T1000 (cell line): Measurements from ENCODE around the gene LMBR1.
"Not testable (repeated sequence)": the region's sequence is repeated elsewhere in the genome, so short reads cannot be mapped to it uniquely, and the experiment has no call there.

Source experiments
- DNase-seq: peaks from one replicate; lab custom pipeline; 2025; ENCODE audit warnings: mixed read lengths; lab: John Stamatoyannopoulos, UW

The LMBR1 gene

DNA sequence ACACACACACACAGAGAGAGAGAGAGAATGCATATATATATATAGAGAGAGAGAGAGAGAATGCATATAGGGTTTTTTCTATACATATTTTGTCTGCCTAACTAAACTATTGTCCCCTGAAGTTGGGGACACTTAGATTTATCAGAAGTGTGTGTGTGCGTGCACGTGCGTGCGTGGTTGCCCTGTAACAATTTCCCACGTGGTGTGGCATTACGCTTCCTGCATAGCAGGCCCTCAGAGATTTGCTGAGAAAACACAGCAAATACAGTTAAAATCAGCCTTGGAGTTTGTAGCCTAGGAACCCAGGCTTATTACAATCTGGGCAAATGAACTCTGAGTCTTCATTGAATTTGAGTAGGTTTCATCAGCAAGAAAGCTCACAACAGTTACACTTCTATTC lies 237.7 kb downstream of the LMBR1 start:
- no peak for DNase-seq

DNA sequence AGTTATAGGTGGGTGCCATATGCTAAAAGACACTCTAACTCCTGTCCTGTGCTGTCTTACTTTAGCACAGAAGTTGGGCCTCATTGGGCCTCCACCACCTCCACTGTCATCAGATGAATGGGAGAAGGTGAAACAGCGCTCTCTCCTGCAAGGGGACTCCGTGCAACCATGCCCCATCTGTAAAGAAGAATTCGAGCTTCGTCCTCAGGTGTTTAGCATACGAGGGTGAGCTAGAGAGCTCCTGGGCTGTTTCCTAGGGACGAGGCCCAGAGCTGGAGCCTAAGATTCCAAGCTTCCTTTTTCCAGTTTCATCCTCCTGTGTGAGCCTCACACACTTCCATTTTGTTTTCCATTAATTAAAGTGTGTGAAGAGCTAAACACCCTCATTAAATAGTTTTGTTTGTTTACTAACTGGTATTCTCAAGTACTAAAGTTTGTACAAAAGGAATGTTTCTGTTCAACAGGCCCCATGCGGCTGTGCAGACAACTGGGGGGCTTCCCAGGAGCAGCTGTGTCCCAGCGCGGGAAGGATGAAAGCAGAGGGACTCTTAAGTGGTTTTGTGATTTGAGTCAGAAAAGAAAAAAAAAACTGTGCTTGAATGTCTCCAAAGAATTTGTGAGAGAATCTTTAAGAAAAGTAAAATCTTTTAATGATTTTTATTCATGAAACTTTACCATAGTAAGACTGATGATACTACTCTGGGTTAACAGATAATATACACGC lies 238.3 kb downstream of the LMBR1 start:
- no peak for DNase-seq

DNA sequence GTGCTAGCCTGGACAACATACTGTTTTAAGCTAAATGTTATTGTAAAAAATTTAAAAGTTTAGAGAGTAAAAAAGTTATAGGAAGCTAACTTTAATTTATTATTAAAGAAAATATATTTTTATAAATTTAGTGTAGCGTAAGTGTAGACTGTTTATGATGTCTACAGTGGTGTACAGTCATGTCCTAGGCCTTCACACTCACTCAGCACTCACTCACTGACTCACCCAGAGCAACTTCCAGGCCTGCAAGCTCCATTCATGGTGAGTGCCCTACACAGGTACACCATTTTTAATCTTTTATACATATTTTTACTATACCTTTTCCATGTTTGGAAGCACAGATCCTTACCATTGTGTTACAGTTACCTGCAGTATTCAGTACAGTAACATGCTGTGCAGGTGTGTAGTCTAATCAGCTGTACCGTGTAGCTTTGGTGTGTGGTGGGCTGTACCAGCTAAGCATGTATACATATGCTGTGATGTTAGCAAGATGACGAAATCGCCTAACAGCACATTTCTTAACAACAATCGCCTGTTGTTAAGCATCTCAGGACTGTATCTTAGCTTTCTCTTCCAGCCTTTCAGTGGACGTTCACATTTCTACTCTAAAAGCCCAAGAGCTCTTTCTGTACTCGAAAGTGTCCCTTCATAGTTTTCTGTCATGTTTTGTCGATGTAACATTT lies 240.0 kb downstream of the LMBR1 start:
- no peak for DNase-seq

DNA sequence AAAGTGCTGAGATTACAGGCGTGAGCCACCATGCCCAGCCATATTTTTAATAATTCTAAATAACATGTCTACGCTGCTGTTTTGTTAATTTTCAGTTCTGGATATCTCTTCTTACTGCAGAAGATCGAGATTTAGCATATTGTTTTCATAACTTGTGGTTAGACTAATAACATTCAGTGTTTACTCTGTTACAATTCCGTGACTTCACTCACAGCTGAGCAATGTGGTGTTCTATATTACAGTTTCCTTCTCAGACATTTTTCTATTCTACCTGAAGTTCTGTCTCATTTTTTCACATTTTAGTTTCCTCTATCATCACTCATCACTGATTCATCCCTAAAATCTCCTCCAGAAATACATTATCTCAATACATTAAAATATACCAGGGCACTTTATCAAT lies 241.5 kb downstream of the LMBR1 start:
- no peak for DNase-seq

DNA sequence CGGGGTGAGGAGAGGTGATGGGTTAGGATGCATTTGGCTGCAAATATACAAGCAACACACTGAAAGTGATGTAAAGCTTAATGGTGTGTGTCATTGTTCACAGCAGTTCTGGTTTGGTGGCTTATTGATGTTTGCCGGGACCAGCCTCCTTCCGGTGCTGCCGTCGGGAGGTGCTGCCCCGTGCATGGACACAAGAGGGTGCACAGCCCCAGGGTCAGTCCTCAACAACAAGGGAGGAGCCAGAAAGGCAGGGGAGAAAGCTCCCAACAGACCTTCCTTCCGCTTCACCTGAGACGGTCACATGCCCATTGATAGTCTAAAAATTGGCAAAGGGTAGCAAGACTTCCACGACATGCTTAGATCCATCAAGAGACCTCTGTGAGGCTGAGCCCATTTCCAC lies 242.9 kb downstream of the LMBR1 start:
- DNase-seq, result no peak

DNA sequence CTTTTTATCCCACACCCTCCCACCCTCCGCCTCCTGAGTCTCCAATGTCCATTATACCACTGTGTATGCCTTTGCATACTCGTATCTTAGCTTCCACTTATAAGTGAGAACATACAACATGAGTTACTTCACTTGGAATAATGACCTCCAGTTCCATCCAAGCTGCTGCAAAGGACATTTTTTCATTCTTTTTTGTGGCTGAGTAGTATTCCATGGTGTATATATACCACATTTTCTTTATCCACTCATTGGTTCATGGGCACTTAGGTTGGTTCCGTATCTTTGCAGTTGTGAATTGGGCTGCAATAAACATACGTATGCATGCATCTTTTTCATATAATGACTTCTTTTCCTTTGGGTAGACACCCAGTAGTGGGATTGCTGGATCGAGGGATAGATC lies 245.7 kb downstream of the LMBR1 start:
- DNase-seq, result not testable (repeated sequence)

DNA sequence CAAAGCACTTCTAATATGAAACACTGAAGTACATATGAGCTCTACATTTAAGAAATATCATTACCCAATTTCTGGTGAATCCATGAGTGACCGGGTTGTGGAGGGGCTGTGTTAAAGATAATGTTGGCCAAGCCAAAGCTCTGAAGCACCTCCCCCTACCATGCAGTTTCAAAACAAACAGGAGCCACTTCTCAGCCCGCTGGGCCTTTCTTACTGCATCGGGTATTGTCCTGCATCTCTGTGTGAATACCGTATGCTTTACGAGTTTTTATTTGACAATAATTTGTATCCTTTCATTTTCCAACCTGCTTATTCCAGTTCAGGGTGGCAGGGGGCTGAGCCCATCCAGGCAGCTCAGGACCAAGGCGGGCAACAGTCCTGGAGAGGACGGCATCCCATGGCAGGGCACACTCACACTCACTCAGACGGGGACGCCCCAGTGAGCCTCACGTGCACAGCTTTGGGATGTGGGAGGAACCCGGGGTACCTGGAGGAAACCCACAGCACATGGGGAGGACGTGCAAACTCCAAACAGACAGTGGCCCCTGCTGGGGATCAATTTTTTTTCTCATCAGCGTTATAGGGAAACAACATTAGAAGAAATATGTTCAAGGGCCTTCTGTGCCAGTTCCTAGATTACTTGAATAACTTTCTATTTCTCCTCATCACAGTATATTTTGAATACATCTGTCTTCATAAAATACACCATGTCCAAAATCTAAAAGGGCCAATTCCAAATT lies 250.5 kb downstream of the LMBR1 start:
- no peak for DNase-seq

DNA sequence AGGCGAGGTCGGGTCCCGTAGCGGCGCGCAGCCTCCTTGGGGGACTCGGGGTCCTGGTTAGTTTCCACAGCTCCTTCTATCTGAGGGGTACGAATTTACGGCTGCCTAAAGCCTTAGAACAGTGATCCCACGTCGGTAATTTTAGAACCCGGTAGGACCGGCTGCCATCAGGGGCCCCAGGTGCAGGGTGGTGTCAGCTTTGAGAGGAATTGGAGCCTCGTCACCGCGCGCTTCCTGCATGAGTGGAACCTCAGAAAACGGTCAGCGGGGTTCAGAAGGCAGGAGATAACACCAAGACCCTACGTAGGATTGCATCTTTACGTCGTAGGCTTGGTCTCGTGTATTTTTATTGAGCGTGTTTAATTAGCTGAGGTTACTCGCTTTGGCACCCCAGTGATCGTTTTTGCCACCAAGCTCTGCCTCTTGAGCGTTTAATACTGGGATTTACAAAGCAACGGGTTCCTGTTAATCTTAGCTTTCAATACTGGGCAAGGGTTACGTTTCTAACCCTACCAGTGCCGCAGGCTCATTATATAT lies 252.0 kb downstream of the LMBR1 start:
- DNase-seq, result no peak

DNA sequence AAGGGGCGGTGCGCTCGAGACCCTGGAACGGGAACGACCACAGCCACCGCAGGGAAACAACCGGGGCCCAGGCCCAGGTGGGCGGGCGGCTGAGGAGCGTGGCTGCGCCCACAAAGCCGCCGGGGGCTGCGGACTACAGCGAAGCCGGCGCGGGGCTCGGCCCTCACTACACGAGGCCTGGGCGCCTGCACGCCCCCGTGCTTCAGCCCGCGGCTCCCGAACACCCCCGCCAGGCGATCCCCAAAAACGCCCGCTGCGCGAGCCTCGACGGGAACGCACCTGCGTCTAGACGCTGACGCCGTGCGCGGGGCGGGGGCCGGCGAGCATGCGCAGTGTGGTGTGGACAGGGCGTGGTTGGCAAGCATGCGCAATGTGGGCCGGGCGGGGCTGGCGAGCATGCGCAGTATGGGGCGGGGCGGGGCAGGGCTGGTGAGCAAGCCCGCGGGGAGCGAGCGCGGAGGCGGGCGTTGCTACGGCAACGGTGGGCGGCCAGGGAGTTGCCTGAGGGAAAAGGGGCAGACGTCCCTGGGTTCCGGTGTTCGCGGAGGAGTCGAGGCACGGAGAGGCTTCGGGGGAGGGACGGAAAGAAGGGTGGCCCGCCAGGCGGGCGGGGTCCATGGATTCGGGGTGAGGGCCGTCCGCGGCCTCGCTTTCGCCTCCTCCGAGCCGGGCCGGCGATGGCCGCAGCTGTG lies 252.6 kb downstream of the LMBR1 start, which contains the start of gene RNF32:
RNF32 (plus strand) TSS at position 518 of the 692 bp plus-strand sequence. CDS start 3,104 bp downstream, outside the sequence.
- peak; percentile 90 for DNase-seq

DNA sequence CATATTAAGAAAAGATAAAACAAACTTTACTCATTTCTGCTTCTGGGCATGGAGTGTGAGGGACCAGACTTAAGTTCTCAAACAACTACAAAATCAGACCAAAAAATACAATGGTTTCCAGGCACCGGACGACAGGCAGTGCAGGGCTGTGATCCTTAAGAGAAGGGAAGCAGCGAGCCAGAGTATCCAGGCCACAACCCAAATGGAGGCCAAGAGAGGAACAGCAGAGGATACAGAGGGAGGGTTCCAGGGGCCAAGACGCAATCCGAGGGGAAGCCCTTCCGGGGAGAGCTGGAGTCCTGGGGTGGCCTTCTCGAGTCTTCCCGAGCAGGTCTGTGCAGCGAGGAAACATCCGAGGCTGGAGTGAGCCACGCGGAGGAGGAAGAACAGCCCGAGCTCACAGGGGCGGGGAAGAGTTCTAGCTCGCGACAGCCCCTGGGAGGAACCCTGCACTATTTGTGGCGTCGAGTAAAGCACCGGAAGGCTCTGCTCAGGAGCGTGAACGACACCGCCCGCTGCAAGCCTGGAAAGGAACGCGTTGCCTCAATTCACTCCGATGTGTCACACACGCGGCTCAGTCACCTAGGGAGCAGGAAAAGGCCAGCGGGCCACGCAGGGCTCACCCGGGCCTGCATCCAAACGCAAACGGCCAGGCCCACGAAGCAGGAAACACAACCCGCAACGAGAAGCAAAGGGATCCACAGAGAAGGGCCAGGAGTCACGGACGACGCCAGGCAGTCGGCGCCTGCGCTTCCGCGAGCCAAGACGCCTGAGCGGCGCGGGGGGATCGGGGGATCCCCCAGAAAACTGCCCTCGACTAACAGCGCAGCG lies 253.3 kb downstream of the LMBR1 start:
- DNase-seq, result no peak

DNA sequence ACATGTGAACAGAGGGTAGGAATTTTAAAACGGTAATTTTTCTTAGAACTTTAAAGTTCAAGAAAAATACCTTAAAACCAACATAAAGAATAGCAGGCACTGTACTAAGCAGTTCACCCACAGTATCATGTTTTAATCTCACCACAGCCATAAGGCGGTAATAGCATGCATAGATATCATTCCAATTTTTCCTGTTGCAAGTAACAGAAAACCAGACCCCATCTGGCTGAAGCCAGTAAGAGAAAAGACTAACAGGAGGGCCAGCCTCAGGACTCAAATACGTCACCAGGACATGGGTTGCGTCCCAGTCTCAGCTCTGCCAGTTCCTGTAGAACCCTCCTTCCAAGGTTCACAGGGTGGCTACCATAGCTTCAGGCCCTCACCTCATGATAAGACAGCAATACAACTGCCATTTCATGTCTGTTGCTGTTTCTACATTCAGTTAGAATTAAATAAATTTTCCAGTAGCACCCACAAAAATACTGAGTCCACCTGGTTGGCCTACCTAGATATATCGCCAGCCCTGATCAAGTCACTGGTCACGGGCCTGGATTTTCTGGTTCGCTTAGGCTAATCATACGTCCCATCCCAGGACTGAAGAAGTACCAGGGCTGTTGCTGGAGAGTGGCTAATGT lies 254.4 kb downstream of the LMBR1 start:
- no peak for DNase-seq

DNA sequence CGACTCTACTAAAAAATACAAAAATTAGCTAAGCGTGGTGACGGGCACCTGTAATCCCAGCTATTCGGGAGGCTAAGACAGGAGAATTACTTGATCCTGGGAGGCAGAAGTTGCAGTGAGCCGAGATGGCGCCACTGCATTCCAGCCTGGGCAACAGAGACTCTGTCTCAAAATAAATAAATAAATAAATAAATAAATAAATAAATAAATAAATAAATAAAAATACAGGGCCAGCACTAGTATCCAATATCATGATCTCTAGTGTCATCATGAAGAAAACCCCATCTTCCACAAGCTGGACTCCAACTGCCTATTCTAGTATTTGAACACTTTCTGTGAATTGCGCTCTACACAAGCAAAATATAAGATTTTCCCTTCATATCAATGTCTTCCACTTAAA lies 255.9 kb downstream of the LMBR1 start:
- DNase-seq, result not testable (repeated sequence)

DNA sequence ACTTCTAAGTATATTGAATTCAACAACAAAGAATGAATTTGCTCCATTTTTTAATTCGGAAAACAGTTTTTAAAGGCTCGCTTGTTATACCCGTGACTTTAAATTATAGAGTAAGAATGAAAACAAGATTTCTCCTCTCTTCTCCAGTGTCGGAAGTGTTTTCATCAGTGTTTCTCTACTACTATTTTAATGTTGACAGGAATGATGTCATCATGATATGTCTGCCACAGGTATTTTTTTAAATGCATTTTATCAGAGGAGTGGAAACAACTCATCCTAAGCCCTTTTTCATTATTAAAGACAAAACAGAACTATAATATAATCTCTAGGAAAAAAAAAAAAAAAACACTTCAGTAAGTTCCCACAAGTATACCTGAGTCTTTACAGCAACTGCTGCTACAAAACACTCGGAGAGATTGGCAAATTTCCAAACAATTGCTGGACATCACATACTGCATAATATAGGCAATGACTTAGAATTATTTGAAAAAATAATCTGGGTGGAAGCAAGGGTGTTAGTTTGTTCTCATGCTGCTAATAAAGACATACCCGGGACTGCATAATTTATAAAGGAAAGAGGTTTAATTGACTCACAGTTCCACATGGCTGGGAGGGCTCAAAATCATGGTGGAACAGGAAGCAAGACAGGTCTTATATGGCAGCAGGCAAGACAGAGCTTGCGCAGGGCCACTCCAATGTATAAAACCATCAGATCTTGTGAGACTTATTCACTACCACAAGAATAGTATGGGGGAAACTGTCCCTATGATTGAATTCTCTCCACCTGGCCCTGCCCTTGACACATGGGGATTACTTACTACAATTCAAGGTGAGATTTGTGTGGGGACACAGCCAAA lies 257.2 kb downstream of the LMBR1 start:
- no peak for DNase-seq

DNA sequence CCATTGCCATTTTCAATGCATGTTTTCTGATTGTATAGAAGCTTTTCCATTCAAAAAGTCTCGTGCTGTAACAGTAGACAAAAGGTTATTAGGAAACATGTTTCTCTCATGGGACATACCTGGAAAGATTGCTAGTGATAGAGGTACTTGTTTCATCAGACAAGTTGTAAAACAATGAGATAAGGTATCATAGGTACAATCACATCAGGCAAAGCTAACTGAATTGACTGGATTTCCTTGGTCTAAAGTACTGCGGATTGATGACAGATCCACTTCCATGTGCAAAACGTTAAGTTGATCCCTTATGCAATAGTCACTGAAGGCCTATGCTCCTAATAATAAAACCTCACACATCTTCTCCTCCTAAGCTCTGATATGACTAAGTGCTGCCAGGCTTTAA lies 258.9 kb downstream of the LMBR1 start:
- DNase-seq, result no peak

DNA sequence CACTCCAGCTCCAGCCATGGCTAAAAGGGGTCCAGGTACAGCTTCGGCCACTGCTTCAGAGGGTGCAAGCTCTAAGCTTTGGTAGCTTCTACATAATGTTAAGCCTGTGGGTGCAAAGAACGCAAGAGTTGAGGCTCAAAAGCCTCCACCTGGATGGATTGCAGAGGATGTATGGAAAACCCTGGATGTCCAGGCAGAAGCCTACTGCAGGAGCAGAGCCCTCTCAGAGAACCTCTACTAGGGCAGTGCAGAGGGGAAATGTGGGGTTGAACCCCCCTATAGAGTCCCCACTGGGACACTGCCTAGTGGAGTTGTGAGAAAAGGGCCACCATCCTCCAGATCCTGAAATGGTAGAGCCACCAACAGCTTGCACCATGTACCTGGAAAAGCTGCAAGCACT lies 263.1 kb downstream of the LMBR1 start:
- DNase-seq, result no peak

DNA sequence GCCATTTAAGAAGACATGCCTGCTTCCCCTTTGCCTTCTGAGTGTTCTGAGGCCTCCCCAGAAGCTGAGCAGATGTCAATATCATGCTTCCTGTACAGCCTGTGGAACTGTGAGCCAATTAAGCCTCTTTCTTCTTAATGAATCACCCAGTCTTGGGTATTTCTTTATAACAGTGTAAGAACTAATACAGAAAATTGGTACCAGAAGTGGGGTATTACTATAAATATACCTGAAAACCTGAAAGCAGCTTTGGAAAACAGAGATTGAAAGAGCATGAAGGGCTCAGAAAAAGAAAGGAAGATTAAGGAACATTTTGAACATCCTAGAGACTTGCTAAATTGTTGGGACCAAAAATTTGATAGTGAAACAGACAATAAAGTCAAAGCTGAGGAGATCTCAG lies 264.4 kb downstream of the LMBR1 start:
- DNase-seq, result no peak
